IPS-18a (cell line): Measurements from ENCODE around the gene PLAGL2.

ENCODE experiments used
- H3K27ac ChIP-seq: one replicate; pipeline ENCODE4 v1.5.1; 2013; ENCODE audit warnings: low read length
- H3K27me3 ChIP-seq: one replicate; pipeline ENCODE4 v1.6.1; 2013; ENCODE audit warnings: mild to moderate bottlenecking, low read length; ENCODE audit not compliant: control insufficient read depth, insufficient read depth
- H3K36me3 ChIP-seq: one replicate; pipeline ENCODE4 v1.6.1; 2013; ENCODE audit warnings: low read depth, low read length; ENCODE audit not compliant: control insufficient read depth
- H3K4me1 ChIP-seq: one replicate; pipeline ENCODE4 v1.6.1; 2013; ENCODE audit warnings: low read depth, low read length; ENCODE audit not compliant: control insufficient read depth
- H3K4me3 ChIP-seq: one replicate; pipeline ENCODE4 v1.5.1; 2013; ENCODE audit warnings: low read length
- H3K9ac ChIP-seq: one replicate; pipeline ENCODE4 v1.6.1; 2013; ENCODE audit warnings: mild to moderate bottlenecking, low read length, moderate library complexity
- H3K9me3 ChIP-seq: one replicate; pipeline ENCODE4 v1.6.1; 2013; ENCODE audit warnings: low read depth, low read length; ENCODE audit not compliant: control insufficient read depth

PLAGL2 gene

DNA sequence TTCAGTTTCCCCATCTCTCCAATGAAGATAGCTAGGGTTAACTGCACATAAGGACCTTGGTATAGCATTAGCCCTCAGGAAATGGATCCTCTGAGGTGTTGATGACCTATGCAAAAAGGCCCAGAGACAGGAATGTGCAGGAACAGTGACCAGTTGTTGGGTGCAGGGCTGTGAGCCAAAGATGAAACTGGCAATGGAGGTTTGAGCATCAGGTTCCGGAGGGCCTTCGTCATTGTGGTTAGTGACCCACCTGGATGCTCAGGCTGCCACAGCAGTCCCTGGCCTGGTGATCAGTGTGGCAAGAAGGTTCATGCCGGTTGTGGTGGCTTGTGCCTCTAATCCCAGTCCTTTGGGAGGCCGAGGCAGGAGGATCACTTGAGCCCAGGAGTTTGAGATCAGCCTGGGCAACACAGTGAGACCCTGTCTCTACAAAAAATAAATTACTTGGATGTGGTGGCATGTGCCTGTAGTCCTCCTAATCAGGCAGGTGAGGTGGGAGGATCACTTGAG is 54.3 kb downstream of the PLAGL2 start:
- H3K9me3 ChIP-seq: no peaks in the 10 kb centered on the region
- H3K4me1 ChIP-seq: no peaks in the 10 kb centered on the region
- H3K27me3 ChIP-seq: no peaks in the 10 kb centered on the region
- no peak overlapping the region for H3K9ac ChIP-seq
- H3K36me3 ChIP-seq: peaks cover 53% of the 10 kb centered on the region
- H3K4me3 ChIP-seq: no peak overlapping the region
- H3K27ac ChIP-seq: no peak overlapping the region

DNA sequence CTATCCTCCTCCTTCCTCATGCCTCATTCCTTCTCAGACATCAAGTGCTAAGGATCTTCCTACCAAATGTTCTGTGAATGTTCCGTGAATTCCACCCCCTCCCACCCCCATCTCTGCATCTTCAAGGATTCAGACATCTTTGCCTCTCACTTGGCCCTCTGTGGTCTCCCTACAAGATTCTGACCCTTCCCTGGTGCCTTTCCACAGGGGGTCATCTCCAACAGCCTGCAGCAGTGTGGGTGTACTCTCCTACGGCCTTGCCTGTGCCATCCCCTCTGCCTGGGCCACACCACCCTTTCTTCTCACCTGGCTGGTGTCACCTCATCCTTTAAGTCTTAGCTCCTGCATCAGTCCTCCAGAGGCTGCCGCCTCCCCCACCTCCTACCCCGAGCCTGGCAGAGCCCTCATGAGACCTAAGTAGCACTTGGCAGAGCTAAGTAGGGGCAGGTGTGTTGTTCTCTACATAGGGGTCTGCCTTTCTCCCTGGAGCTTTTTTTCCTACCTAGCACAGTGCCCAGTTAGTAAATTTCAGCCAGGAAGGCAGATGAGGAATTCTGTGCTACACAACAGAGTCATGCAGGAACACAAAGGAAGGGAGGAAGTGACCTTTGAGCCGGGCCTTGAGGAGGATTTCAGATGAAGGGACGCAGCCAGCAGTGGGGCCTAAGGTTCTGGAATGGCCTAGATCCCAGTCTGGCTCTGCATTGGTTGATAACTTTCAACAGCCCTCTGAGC is 55.0 kb downstream of the PLAGL2 start:
- no peak overlapping the region for H3K27ac ChIP-seq
- H3K27me3 ChIP-seq: no peaks in the 10 kb centered on the region
- no peak overlapping the region for H3K4me3 ChIP-seq
- peaks cover 52% of the 10 kb centered on the region for H3K36me3 ChIP-seq
- no peaks in the 10 kb centered on the region for H3K9me3 ChIP-seq
- no peak overlapping the region for H3K9ac ChIP-seq
- no peaks in the 10 kb centered on the region for H3K4me1 ChIP-seq

DNA sequence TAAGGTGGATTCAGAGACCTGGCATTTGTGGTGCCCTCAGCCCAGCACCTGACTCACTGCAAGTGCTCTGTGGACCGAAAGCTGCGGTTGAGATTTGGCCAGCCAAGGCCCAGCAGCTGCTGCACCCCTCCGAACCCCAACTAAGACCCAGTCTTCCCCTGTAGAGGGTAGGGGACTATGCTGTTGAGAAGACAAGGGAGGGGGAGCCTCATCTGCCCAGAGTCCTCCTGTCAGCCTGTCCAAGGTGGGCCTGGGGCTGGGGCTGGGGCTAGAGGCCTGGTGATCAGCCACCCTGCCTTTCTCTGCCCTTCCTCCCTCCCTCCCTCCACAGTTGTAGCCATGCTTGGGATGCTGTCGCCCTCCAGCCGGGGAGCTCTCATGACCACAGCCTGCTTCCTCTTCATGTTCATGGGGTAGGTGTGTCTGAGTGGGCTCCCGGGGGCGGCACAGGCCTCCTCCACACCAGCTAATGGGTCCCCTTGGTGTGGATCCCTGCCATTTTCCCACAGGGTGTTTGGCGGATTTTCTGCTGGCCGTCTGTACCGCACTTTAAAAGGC is 57.2 kb downstream of the PLAGL2 start:
- H3K36me3 ChIP-seq: peaks cover 70% of the 10 kb centered on the region
- H3K4me1 ChIP-seq: no peaks in the 10 kb centered on the region
- no peak overlapping the region for H3K27ac ChIP-seq

DNA sequence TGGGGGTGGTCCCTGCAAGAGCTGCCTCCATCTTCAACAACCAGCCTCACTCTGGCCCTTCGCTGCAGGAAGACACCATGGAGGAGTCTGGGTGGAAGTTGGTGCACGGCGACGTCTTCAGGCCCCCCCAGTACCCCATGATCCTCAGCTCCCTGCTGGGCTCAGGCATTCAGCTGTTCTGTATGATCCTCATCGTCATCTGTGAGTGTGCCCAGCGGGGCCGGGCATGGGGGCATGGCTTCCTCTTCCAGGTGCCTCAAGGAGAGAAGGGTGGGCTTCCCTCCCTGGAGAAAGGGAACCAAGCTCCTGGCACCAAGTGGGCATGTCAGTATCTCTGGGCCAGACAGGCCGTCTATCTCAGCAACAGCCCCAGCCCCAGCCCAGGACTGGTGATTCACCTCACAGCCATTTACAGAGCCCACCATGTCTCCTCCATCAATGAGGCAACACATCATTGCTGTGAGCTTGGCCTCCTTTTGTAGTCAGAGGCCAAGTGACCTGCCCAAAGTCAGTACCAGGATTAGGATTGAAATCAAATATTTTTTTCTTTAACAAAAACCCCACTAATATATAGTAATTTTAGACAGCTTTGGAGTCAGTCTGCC is 57.9 kb downstream of the PLAGL2 start:
- no peaks in the 10 kb centered on the region for H3K4me1 ChIP-seq
- H3K9ac ChIP-seq: no peak overlapping the region
- H3K27ac ChIP-seq: no peak overlapping the region
- no peaks in the 10 kb centered on the region for H3K9me3 ChIP-seq
- no peak overlapping the region for H3K4me3 ChIP-seq
- no peaks in the 10 kb centered on the region for H3K27me3 ChIP-seq
- H3K36me3 ChIP-seq: peaks cover 77% of the 10 kb centered on the region

More for the DNA sequence above, 57.2 kb downstream of the PLAGL2 start:
- Histone ChIP-seq H3K9ac (no peak overlapping the region), H3K4me3 (no peak overlapping the region), H3K27me3 (no peaks in the 10 kb centered on the region), H3K9me3 (no peaks in the 10 kb centered on the region)

DNA sequence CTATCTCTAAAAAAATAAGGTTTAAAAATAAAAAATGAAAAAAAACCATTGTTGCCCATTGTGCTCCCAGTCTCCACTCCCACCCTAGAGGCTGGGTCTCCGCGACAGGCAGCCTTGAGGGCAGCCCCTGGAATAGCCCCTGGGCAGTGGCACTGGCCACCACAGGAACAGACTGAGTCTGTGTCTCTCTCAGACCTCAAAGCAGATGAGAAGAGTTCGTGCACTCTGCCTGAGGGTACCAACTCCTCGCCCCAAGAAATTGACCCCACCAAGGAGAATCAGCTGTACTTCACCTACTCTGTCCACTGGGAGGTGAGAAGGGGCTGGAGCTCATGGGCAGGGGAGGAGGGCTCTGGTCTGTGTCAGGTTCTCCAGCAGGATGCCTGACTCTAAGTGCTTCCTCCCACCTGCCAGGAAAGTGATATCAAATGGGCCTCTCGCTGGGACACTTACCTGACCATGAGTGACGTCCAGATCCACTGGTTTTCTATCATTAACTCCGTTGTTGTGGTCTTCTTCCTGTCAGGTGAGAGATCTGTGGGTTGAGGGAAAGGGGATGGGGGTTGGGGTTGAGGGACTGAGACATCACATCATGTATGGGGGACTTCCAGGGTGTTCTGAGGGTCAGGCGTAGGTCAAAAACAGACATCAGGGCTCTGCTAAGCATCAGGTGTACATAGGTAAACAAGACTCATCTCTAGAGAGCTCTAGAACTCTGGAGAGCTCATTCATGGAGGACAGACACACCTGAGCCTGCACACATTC is 62.5 kb downstream of the PLAGL2 start:
- Histone ChIP-seq H3K27ac (no peak overlapping the region), H3K9ac (no peak overlapping the region), H3K4me1 (no peaks in the 10 kb centered on the region), H3K4me3 (no peak overlapping the region), H3K9me3 (no peaks in the 10 kb centered on the region), H3K27me3 (no peaks in the 10 kb centered on the region), H3K36me3 (peaks cover 82% of the 10 kb centered on the region)

DNA sequence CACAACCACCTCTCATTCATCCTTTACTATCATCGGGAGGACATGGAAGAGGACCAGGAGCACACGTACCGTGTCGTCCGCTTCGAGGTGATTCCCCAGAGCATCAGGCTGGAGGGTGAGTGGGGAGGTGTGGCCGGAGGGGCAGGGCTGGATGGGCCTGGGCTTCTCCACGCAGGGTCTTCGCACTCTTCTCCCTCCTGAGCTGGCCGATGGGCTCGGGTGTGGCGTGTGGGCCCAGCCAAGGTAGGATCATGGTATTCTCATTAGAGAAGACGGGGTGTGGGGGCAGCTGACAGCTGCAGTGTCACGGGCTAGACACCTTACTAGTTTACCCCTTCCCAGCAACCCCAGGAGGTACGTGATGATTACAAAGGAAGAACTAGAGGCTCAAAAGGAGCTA is 64.6 kb downstream of the PLAGL2 start:
- Histone ChIP-seq H3K36me3 (peaks cover 84% of the 10 kb centered on the region), H3K9me3 (no peaks in the 10 kb centered on the region), H3K4me1 (no peaks in the 10 kb centered on the region), H3K4me3 (no peak overlapping the region), H3K9ac (no peak overlapping the region), H3K27me3 (no peaks in the 10 kb centered on the region), H3K27ac (no peak overlapping the region)
